GM19025 (cell line): ENCODE measurements around the gene RELN.

ENCODE experiments used
- ATAC-seq: cut with Tn5 transposase; IDR thresholded peaks from one replicate; pipeline ENCODE4 v1.9.1; 2021; ENCODE audit warnings: mild to moderate bottlenecking, low read depth, moderate library complexity; ENCODE audit not compliant: unreplicated experiment

RELN gene

DNA sequence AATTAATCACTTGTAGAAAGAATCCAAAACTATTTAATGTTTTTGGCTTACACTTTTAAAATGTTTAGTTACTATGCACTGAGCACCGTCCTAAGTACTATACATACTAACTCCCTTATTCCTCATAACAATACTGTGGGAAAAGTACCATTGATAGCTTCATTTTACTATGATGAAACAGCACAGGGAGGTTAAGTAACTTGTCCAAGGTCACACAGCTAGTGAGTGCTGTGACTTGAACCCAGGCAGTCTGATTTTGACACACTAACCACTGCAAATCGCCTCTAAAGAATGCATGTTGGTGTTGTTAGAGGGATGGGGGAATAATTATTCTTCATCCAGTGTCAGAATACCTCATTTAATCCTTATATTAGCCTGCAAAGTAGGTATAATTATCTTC is 1.9 kb upstream of the RELN start:
- ATAC-seq, result no peak

DNA sequence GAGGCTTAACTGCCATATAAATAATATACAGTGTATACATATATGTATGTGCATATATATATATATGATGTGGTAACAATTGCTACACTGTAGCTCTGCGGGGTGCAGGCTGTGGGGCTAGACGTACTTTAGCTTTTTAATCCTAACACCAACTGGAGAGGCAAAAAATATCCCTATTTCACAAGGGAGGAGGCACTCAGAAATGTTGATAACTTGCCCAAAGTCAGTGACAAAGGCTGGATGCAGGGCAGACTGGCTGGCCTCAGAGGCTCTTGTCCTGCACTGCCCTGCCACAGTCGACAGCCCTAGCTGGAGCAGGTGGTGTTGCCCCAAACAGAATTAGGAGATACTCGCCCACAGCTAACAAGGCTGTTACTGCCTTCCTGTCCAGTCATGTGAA is 1.5 kb upstream of the RELN start:
- ATAC-seq, result no peak

DNA sequence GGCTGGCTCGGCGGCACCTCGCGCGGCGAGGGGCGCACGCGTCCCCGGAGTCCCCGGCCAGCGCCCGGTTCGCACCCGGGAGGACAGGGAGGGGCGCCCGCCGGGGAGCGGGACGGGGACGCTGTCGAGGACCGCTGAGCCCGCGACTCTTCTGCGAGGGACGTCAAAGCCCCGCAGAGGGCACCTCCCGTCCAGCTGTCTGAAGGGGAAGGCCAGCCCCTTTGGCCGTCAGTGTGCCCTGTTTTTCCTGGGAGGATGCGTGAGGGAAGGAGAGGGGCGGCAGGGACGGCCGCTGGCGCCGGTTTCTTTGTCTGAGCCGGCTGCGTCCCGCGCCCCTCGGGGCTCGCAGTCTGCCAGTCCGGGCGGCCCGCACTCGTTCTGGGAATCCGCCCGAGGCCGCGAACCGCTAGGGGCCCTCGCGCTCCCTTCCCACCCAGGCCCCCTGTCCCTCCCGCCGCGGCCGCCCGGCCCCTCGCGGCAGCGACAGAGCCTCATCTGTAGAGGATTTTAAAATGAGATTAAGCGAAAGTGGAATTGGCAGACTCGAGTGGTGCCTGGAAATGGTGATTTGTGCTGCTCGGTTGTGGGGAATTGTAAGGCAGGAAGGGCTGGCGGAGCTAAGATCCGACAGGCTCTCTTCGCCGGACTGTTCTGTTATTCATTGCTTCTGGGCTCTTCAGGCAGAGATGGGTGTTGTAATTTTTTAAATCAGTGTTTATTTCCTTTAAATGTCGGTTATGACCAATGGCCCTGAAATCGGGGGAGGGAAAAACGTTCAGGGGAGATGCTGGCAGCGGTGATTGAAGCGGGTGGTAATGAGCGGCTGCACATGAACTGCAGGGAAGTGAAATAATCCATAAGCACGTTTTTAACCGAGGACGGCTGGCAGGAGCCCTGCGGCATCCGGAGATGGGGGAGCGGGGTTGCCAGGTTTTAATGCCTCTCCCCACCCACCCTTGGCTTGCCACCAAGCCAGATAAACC is 618 bp upstream of the RELN start:
- ATAC-seq, result no peak

DNA sequence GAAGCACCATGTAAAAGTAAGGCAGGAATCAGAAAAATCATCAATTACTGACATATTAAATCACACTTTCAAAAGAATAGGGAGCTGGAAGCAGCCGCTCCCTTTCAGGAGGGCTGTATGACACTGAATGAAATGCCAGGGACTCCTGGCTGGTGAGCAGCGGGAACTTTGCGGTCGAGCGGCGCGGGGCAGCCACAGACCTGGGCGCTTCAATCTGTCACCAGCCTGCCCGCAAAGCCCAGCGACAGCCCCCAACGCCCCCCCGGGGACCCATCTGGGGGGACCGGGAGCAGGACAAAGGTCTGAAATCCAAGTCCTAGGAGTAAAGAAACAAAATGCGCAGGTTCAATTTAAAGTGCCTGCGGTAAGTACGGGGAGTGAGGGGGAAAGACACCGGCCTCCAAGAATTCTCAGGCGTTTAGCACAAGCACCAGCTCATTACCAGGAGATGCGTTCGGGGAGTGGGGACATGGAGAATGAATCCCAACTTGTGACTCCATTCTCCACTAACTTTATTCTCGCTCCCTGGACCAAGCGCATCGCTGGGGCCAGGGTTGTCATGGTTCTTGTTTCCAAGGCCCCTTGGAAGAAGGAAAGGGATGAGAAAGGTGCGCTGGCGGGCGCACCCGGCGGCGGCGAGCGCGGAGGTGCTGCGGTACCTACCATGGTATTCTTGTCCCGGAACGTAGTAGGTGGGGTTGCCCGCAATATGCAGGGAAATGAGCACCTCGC is 824 bp downstream of the RELN start:
- no peak for ATAC-seq

DNA sequence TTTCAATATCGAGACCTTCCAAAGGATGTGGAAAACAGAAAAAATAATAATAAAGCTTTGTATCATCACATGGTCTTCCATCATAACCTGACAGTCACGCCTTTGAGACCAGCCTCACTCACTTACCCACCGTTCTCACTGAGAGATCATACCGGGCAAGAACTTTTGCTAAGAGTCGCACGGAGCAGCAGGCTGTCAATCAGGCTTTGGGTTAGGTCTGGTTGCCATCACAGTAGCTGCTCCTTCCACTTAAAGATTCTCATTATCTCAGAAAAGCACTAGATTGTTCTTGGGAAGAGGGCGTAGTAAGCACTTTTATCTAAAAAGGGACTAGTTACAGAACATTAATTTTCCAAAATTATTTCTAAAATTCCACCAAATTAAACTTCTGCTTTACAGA is 2.0 kb downstream of the RELN start:
- no peak for ATAC-seq

DNA sequence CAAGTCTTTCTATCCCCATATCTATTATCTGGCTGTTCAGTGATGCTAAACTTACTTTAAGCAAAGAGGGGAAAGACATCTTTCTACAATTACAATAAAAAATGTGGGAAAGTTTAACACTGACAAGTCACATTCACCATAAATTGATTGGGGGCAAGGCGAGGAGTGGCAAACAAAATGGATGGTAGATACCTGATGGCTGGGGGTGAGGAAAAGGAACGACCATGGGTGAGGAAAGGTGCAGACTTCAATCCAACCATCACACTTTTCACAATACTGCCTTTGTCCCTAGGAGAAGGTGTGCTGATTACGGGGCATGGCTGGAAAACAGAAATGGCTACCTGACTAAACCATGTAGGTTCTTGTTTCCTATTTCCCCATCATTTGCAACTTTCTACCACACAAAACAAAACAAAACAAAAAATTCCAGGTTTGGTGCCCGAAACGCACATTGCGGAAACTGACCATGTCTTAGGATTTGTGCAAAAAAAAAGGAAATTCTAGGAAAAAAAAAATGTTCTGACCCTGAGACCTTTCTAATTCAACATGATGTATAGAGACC is 3.8 kb downstream of the RELN start:
- ATAC-seq, result no peak

DNA sequence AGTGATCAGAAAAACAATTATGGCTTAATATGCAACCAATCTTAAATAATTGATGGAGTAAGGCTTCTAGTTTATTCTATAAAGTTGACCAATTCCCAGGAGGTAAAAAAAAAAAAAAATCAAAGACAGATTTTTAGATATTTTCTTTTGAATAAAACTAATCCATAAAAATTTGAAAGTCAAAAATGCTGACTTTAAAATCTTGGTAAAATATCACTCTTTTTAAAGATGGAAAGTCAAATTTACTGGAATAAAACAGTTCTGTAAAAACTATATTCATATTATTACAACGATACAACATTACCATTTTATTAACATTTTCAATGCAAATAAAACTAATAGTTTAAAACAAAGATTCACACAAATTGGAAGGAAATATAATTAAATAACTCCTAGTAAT is 5.4 kb downstream of the RELN start:
- no peak for ATAC-seq

DNA sequence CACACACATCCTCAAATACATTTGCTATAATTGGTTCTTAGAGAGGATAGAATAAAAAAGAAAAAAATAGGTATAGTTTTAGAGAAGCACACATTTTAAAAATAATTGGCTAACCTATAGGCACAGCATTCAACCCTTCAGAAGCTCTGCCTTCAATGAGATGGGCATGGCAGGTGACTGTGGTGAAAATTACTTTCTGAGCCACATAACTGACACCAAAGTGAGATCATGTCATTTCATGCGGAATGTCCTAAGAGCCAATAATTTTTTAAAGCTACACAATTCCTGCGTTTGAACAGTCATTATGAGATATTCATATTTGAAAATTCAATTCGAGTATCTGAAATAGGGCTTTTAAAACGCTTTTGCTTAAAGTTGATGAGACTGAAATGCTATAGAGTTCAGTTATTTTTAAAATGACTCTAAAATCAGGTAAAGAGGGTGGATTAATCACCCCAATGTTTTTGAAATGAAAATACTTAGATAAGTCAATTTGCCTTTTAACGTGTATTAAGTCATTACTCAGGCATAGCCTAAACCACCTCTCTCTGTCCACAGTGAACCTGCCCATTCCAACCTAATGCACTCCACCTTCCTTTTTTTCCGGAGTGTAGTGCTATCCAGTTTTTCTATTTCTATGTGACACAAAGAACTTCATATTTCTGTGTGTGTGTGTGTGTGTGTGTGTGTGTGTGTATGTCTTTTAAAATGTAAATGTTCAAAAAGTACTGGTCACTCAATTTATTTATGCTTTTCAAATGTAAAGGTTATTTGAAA is 6.1 kb downstream of the RELN start:
- ATAC-seq, result no peak

DNA sequence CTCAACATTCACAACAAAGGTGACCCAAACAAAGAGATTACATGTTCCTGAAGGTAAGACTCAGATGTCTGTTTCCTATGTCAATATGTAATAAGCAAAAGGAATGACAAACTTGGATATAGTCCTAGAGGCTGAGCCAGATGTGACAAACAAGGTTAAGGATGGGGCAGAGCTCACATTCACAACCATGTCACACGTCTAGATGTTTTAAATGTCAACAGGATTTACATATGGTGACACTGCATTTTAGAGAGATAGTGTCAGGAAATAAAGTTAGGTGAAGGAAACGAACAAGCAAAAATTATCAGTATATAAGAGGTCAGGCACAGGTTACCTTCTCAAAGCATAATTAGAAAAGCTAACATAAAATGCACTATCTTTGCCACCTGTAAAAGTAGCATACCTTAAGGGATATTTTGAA is 8.4 kb downstream of the RELN start:
- no peak for ATAC-seq

DNA sequence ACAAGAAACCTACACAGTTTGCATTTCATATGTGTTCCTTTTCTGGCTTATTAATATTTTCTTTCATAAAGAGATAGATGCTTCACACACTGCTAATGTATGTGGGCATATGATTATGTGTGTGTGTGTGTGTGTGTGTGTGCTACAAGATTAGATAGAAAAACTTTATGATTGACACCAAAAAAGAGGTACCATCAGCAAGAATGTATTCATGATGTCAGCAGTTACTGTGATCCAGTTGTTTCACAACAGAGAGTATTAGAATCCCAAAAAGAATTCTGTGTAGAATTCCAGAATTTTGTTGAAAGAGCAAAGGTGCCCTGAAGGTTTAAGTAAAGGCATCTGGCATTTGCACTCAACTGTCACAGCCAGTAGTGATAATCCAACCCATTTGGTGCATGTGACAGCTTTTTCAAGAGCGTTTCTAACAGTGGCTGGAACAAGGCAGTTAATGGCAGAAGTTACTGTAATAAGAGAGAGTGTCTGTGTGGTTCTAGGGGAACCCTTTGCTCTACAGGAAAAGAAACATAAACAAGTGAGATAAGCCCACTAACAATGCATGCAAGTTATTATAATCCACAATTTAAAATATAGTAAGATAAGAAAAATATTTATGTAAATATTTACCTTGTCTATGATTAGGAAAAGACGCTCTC is 16.6 kb downstream of the RELN start:
- ATAC-seq, result no peak

DNA sequence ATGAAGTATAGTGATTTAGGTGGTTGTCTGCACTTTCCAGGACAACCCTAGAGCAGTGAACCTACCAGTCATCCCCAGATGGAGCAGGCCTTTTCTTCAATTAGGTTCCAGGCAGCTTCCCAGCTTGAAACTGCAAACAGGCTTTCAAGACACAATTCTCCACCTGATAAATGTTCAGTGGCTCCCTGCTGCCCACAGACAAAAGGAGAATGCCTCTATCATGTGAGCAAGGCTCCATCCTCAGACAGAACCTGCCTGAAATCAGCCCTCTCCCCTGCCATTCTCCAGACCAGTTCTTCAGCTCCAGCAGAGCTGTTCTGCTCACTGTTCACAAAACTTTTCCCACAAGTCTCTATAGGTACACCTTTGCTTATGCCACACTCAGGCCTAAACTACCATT is 22.1 kb downstream of the RELN start:
- no peak for ATAC-seq

DNA sequence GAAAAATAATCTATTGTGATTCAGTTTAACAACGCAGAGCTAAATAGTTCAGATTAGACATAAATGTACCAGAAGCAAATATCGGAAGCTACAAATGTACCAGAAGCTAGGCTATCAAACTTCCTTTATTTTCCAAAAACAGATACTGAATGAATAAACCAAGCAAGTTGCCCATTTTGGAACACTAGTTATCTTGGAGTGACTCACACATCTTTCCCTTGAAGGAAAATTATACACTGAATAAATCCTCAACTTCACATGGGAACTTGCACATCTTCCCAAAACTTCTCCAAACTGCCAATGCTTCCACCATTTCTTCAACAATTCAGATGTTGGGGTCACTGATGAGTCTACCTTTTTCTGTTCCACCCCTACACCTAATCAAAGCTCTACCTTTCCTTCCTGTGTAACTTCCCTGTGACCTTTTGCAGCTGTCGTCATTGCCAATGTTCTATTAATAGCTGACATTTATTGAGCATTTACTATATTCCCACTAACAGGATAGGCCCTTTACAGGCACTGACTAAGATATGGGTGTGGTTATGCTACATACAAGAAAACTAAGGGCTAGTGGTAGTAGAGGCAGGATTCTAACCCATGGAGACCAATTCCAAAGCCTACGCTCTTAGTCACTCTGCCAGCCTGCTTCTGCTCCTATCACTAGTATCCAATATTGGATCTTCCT is 22.7 kb downstream of the RELN start:
- ATAC-seq, result no peak

DNA sequence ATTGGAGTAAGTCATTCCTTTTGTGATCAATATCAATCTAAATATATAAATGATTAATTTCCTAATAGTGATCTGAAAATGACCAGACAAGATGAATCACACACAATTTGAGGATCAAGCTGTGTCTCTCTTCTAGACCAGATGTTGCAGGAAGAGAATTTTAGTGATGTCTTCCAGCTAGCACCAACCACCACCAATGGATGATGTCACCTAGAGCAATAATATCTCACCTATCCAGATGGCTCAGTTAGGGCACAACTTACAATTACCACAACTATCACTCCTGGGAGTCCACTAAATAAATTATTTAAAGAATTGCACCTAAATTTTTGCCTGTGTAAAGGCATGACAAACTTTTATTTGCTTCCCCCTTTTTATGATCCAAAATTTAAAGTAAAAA is 25.2 kb downstream of the RELN start:
- no peak for ATAC-seq

DNA sequence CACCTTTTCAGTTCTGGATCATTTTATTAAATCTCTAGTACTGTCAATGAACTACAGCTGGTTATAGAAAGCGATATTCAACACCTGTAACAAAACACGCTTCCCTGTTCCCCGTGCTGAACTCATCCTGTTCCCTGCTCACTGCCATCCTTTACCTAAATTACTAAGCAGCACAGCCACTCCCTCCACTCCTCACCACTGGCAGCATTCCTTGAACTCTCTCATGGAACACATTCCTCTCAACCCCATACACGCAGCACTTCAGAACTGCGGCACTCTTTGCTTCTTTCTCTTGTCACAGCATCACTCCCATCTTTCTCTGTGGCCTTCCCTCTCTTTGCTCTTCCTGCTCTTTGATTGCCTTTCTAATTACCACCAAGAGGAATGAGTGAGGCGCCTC is 27.4 kb downstream of the RELN start:
- no peak for ATAC-seq

DNA sequence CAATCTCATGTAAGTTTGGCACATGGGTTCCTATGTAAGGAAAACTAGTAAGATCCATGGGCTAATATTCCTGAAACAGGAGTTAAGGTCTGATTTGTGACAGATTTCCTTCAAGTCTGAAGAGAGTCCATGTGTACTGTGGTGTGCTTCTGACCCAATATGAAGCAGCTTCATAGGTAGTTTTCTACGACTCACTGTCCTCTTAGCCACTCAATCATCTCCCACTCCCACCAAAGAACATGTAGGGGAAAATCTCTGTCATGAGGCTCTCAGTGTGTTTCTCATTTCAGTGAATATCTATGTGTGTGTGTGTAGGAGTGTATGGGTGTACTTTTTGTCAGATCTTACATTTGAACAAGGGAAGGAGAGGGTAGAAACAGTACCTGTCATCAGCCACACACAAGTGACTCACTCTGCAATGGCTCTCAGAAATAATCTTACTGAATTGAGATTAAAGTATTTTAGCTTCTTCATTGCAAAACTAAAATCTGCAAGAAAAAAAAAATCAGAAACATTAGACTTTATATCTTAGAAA is 31.1 kb downstream of the RELN start:
- ATAC-seq, result no peak

DNA sequence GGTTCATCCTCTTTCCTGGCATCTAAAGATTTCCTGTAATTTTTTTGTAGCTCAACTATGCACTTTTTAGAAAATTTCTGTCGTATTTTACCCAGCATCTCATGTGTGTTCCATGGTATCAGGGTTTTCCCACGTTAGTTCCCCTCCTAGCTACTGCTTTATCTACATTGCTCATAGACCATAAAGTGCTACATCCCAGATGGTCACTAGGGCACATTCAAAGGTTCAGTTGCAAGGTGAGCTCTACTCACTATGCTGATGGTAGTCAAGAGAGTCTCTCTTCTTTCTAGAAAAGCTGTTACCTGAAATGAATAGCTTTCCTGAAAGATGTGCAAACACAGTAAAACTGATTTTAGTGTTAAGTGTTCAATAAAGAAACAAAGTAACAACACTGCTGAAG is 33.5 kb downstream of the RELN start:
- ATAC-seq, result no peak

DNA sequence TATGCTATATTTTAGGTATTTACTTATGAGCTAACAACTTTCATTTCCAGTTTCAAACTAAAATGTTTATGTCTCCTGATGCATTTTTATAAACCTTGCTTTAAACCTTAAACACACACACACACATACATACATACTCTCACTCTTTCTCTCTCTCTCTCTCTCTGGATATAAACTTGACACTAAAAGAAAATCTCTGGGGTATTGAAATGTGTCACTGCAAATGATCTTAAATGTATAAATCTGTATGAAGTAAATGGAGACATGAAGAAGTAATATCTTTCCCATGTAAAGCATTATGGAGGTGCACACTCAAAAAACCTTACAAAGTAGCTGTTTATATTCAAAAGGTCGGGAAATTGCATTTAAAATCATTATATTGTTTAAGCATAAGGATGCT is 37.0 kb downstream of the RELN start:
- no peak for ATAC-seq

DNA sequence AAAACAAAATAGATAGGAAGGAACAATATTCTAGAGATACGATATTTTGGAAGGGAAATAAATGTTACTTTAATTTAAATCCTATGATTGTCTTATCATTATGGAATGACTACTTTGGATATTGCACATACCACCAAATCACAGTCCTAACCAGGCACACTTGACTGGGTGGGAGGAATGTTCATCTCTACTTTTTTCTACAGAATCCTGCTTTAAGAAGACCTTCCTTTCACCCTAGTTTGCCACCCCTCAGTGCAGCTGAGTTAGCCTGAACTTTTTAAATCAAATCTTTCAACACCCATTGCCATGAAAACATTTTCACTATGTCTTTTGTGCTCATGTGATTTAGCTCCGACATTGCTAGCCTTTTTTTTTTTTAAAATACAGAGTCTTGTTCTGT is 38.1 kb downstream of the RELN start:
- no peak for ATAC-seq

DNA sequence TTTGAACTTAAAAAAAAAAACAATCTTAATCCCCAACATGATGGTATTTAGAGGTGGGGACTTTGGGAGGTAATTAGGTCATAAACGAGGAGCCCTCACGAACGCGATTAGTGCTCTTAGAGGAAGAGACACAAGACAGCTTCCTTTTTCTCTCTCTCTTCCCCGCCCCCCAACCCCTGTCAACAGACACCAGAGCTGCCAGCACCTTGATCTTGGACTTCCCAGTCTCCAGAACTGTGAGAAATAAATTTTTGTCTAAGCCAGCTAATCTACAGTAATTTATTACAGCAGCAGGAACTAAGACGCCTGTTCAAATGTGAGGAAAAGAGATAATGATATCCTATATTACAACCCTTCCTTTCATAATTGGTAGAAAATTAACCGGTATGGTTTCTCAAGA is 40.1 kb downstream of the RELN start:
- ATAC-seq, result no peak
